SK-N-SH (cell line): ENCODE data around the gene PLOD1. TPM values are rescaled to one million over a fixed set of nuclear protein-coding genes. Genes with fewer than 3 reads are reported as not detected.
"Not testable (repeated sequence)": the region's sequence is repeated elsewhere in the genome, so short reads cannot be mapped to it uniquely, and the experiment has no call there.

Experiments used
- CTCF ChIA-PET: fragments of 300-600, 350-600 bp; formaldehyde crosslinking; extraction: SDS; loops from one replicate; lab custom pipeline; 2021; lab: Yijun Ruan, JAX
- POLR2A ChIA-PET: fragments of 350-600 bp; sonication (Branson Sonifier 250); formaldehyde crosslinking; extraction: SDS; loops from one replicate; lab custom pipeline; 2020; ENCODE audit warnings: antibody characterized with exemption, inconsistent platforms; lab: Yijun Ruan, JAX
- DNase-seq: peaks from one replicate; pipeline ENCODE4 v3.0.0; 2012
- H2AFZ ChIP-seq: fragments of 200-600 bp; sonication (generic); 2 replicates; pipeline ENCODE4 v1.8.1; 2016; ENCODE audit warnings: antibody characterized with exemption, mild to moderate bottlenecking, low read depth
- H3F3A ChIP-seq: fragments of 200-600 bp; sonication (generic); replicated peaks from 2 replicates; pipeline ENCODE3; 2016; ENCODE audit warnings: antibody characterized with exemption, mild to moderate bottlenecking; ENCODE audit not compliant: insufficient read depth
- H3K27ac ChIP-seq, 2 experiments: fragments of 200-500 bp in 1 of 2; fragments of 200-600 bp in 1 of 2; sonication (Bioruptor generic) in 1 of 2; sonication (generic), shearing (Covaris generic) in 1 of 2; 2 replicates each; pipeline versions ENCODE4 v1.5.1 to v1.6.1; 2014 to 2016; ENCODE audit warnings: low read depth in 2 of 2, inconsistent platforms in 1 of 2, low read length in 1 of 2, mild to moderate bottlenecking in 1 of 2, mixed read lengths in 1 of 2
- H3K27me3 ChIP-seq: fragments of 200-600 bp; sonication (generic), shearing (Covaris generic); 2 replicates; pipeline ENCODE4 v1.6.1; 2016; ENCODE audit warnings: mixed run types; ENCODE audit not compliant: insufficient read depth
- H3K36me3 ChIP-seq, 2 experiments: fragments of 200-500 bp in 1 of 2; fragments of 200-600 bp in 1 of 2; sonication (Bioruptor generic) in 1 of 2; sonication (generic) in 1 of 2; replicated peaks in 1 of 2; 2 replicates each; pipeline versions ENCODE3 to v1.5.1; 2014 to 2016; ENCODE audit warnings: low read length in 1 of 2, mild to moderate bottlenecking in 1 of 2; ENCODE audit not compliant: insufficient read depth in 2 of 2, control insufficient read depth in 1 of 2
- H3K4me1 ChIP-seq, 2 experiments: fragments of 200-500 bp in 1 of 2; fragments of 200-600 bp in 1 of 2; sonication (Bioruptor generic) in 1 of 2; sonication (generic), shearing (Covaris generic) in 1 of 2; 2 replicates each; pipeline versions ENCODE4 v1.5.1 to v1.6.1; 2014 to 2016; ENCODE audit warnings: low read depth in 1 of 2, low read length in 1 of 2, mixed run types in 1 of 2; ENCODE audit not compliant: insufficient read depth in 2 of 2, control insufficient read depth in 1 of 2
- H3K4me2 ChIP-seq: fragments of 200-600 bp; sonication (generic), shearing (Covaris generic); 2 replicates; pipeline ENCODE4 v1.6.1; 2017; ENCODE audit warnings: mixed run types
- H3K4me3 ChIP-seq, 2 experiments: fragments of 200-500 bp in 1 of 2; fragments of 200-600 bp in 1 of 2; sonication (Bioruptor generic) in 1 of 2; sonication (generic), shearing (Covaris generic) in 1 of 2; 2 replicates each; pipeline versions ENCODE4 v1.5.1 to v1.8.1; 2014 to 2016; ENCODE audit warnings: low read depth in 2 of 2, inconsistent platforms in 1 of 2, low read length in 1 of 2, mild to moderate bottlenecking in 1 of 2, mixed read lengths in 1 of 2, moderate library complexity in 1 of 2
- H3K79me2 ChIP-seq: fragments of 200-600 bp; sonication (generic); 2 replicates; pipeline ENCODE4 v1.8.1; 2017; ENCODE audit warnings: mild to moderate bottlenecking; ENCODE audit not compliant: insufficient read depth
- H3K9ac ChIP-seq: fragments of 200-600 bp; sonication (generic); 2 replicates; pipeline ENCODE4 v1.6.1; 2017; ENCODE audit warnings: mixed run types
- H3K9me2 ChIP-seq: fragments of 200-600 bp; sonication (generic); 2 replicates; pipeline ENCODE4 v1.6.1; 2017; ENCODE audit warnings: mixed run types
- H3K9me3 ChIP-seq: fragments of 200-600 bp; sonication (generic); 2 replicates; pipeline ENCODE4 v1.6.1; 2017; ENCODE audit warnings: mixed run types, mild to moderate bottlenecking, moderate library complexity
- H4K20me1 ChIP-seq: fragments of 200-600 bp; sonication (generic); 2 replicates; pipeline ENCODE4 v1.6.1; 2017; ENCODE audit warnings: mild to moderate bottlenecking, mixed run types; ENCODE audit not compliant: insufficient read depth
- CTCF ChIP-seq: fragments of 200-600 bp; sonication (generic); IDR thresholded peaks from 2 replicates; pipeline ENCODE4 v1.6.1; 2017; ENCODE audit warnings: antibody characterized with exemption, mild to moderate bottlenecking, moderate library complexity
- EP300 ChIP-seq, 2 experiments: IDR thresholded peaks; 2 replicates each; pipeline versions ENCODE4 v1.4.0 to v1.6.1; 2012; ENCODE audit warnings: borderline replicate concordance in 1 of 2, low read depth in 1 of 2, low read length in 1 of 2
- EZH2phosphoT487 ChIP-seq: fragments of 200-600 bp; sonication (generic); IDR thresholded peaks from 2 replicates; pipeline ENCODE4 v1.6.1; 2017; ENCODE audit warnings: low read depth, mixed run types, mild to moderate bottlenecking, antibody characterized with exemption, moderate library complexity, borderline replicate concordance
- FOXJ3 ChIP-seq: sonication (generic); formaldehyde crosslinking; IDR thresholded peaks from 2 replicates; pipeline ENCODE4 v1.5.1; 2020; ENCODE audit warnings: mild to moderate bottlenecking, missing genetic modification reagents
- FOXM1 ChIP-seq: IDR thresholded peaks from 2 replicates; pipeline ENCODE4 v1.4.0; 2012; ENCODE audit warnings: low read depth, mild to moderate bottlenecking
- GABPA ChIP-seq: IDR thresholded peaks from 2 replicates; pipeline ENCODE4 v1.4.0; 2012; ENCODE audit warnings: low read depth, mild to moderate bottlenecking
- GATA2 ChIP-seq: sonication (generic); formaldehyde crosslinking; IDR thresholded peaks from 2 replicates; pipeline ENCODE4 v1.5.0; 2020; ENCODE audit warnings: mild to moderate bottlenecking, missing genetic modification reagents
- IRF3 ChIP-seq: fragments of 150-350 bp; IDR thresholded peaks from 2 replicates; pipeline ENCODE4 v1.6.1; 2016; ENCODE audit warnings: mild to moderate bottlenecking, low read depth, low read length
- JUND ChIP-seq: IDR thresholded peaks from 2 replicates; pipeline ENCODE4 v1.4.0; 2012
- MAX ChIP-seq: IDR thresholded peaks from 2 replicates; pipeline ENCODE4 v1.4.0; 2012; ENCODE audit warnings: low read depth
- NFIC ChIP-seq: IDR thresholded peaks from 2 replicates; pipeline ENCODE4 v1.4.0; 2012; ENCODE audit warnings: borderline replicate concordance
- RAD21 ChIP-seq: IDR thresholded peaks from 2 replicates; pipeline ENCODE4 v1.6.1; 2012; ENCODE audit warnings: mild to moderate bottlenecking, low read length
- RCOR1 ChIP-seq: fragments of 150-350 bp; IDR thresholded peaks from 2 replicates; pipeline ENCODE4 v1.6.1; 2017; ENCODE audit warnings: antibody characterized with exemption, low read length
- REST ChIP-seq: IDR thresholded peaks from 2 replicates; pipeline ENCODE4 v1.6.1; 2012; ENCODE audit warnings: mild to moderate bottlenecking, low read depth, low read length, moderate library complexity
- RFX5 ChIP-seq: IDR thresholded peaks from 2 replicates; pipeline ENCODE4 v1.6.1; 2012; ENCODE audit warnings: mild to moderate bottlenecking, improper control_type of control experiment, low read length
- SIN3A ChIP-seq: IDR thresholded peaks from 2 replicates; pipeline ENCODE4 v1.6.1; 2012; ENCODE audit warnings: low read depth, mild to moderate bottlenecking, low read length, moderate library complexity, borderline replicate concordance
- TAF1 ChIP-seq: IDR thresholded peaks from 2 replicates; pipeline ENCODE4 v1.6.1; 2012; ENCODE audit warnings: low read depth, mild to moderate bottlenecking, low read length, moderate library complexity, borderline replicate concordance
- TCF12 ChIP-seq: IDR thresholded peaks from 2 replicates; pipeline ENCODE4 v1.4.0; 2012
- USF2 ChIP-seq: fragments of 150-350 bp; IDR thresholded peaks from 2 replicates; pipeline ENCODE4 v1.6.1; 2017; ENCODE audit warnings: antibody characterized with exemption, low read length, low read depth, borderline replicate concordance
- YY1 ChIP-seq: IDR thresholded peaks from 2 replicates; pipeline ENCODE4 v1.4.0; 2012; ENCODE audit warnings: low read depth, mild to moderate bottlenecking
- ZBTB33 ChIP-seq: IDR thresholded peaks from 2 replicates; pipeline ENCODE4 v1.4.0; 2012; ENCODE audit warnings: low read depth, borderline replicate concordance
- WGBS: methylation state at CpG from one replicate; pipeline ENCODE4 v1.1.6; 2017; ENCODE audit warnings: low lambda C conversion rate; 5-methylcytosine and 5-hydroxymethylcytosine counted together
- polyA plus RNA-seq, 3 experiments: library from polyadenylated mRNA; depleted of rRNA; stranded (reverse); fragments of >200 nt; gene quantifications; 2 replicates each; pipeline ENCODE4 v1.2.3, GENCODE V29; 2012

PLOD1 gene
- polyA plus RNA-seq, 1 of the 3 experiments (the other 2 are of a cell fraction), result 257 TPM

- TF ChIP-seq FOXJ3 (CRISPR knock-in tag) (no peak), JUND (peak; percentile 80), TAF1 (peak; percentile 73), YY1 (peak; percentile 65; the same call in 1 of the 2 replicates), RFX5 (no peak), REST (peak; percentile 12; the same call in 1 of the 2 replicates), ZBTB33 (peak; percentile 93), TCF12 (peak; percentile 63), RCOR1 (peak; percentile 62; the same call in 1 of the 2 replicates), RAD21 (no peak), NFIC (peak; percentile 32; the same call in 1 of the 2 replicates), EZH2phosphoT487 (no peak), CTCF (no peak), SIN3A (peak; percentile 100), GABPA (no peak; the same call in 1 of the 2 replicates), USF2 (no peak), FOXM1 (no peak), GATA2 (0 out of 2 replicates have a peak, but pooled peaks have one; percentile 7), EP300 (IDR thresholded peaks at IDR 0.05; ENCODE audit: borderline replicate concordance in 1 of 2, low read depth in 1 of 2, low read length in 1 of 2) (peak; percentile 20 to 67; a peak in 3 of 4 replicates), IRF3 (no peak), MAX (peak; percentile 32; the same call in 1 of the 2 replicates)
Measured at GRCh38 chr1:11908095-11908675, 26.3 kb upstream of the PLOD1 start (continued).

GRCh38 chr1:11910914-11911228, 23.6 kb upstream of the PLOD1 start:
- H2AFZ ChIP-seq, H4K20me1 ChIP-seq, H3K4me2 ChIP-seq, H3K36me3 ChIP-seq, H3K27ac ChIP-seq, H3K9me2 ChIP-seq, H3K27me3 ChIP-seq, DNase-seq, H3K9ac ChIP-seq, H3K4me1 ChIP-seq, H3K9me3 ChIP-seq, H3K4me3 ChIP-seq, H3K79me2 ChIP-seq: not testable (repeated sequence)
- WGBS, result 96% methylated on average over 6 of the region's 6 CpGs
- H3F3A ChIP-seq, result peaks cover 13% of the 10 kb centered on the region
- POLR2A ChIA-PET, result interaction anchor here (1.1 to 4.0 kb wide), 7 partner anchors 9 to 108 kb away, joined by 3 to 60 read pairs (median 26); partner anchors contain the start of genes CLCN6, KIAA2013, MIIP and MTHFR
- CTCF ChIA-PET, result interaction anchor here (2.2 to 2.4 kb wide), 2 partner anchors 21 to 72 kb away, joined by 8 to 14 read pairs; no protein-coding TSS in a partner anchor
